Measurements from ENCODE around the gene JMJD1C.

GRCh38 chr10:63200431-63200830 lies 265.3 kb downstream of the JMJD1C start:
- TF ChIP-seq CTCF (IDR thresholded peaks at IDR 0.05) (no peak), POLR2A (IDR thresholded peaks at IDR 0.05) (no peak)
